Sciatic nerve (tissue), 2 donors: ENCODE data around the gene POMC. TPM values are rescaled to one million over a fixed set of nuclear protein-coding genes. Genes with fewer than 3 reads are reported as not detected.

ENCODE experiments used
- ATAC-seq: fragments of 200-7000 bp; cut with Tn5 transposase; one replicate; pipeline ENCODE4 v1.9.1; 2020; ENCODE audit warnings: mild to moderate bottlenecking, moderate library complexity
- DNase-seq: peaks from one replicate; pipeline ENCODE4 v3.0.0-alpha.2; 2020; ENCODE audit warnings: low spot score
- intact Hi-C: fragments of 100-400 bp; cut with DNase I; formaldehyde crosslinking; loops from one replicate; pipeline ENCODE4 v1.14.2; 2022
- total RNA-seq: library from RNA; stranded (reverse); fragmentation: NEBNext Ultra II Directional; extraction: Animal tissue kit (Norgen Biotek cat#: 25700); gene quantifications from one replicate; pipeline ENCODE4 v1.2.1, GENCODE V29; 2021
- donor health status: DM: no; HTN: no; CAD: no.
- donor health status: DM: no; HTN: no; CAD: no.

POMC gene
- total RNA-seq, 1 donor from 2014 or later: 1.1 TPM

- intact Hi-C loops: no loop called here
- ATAC-seq (no peak), DNase-seq (no peak)
Measured at GRCh38 chr2:25112113-25112512, 56.3 kb downstream of the POMC start.

Other genes starting within 250 kb of the POMC start
- 306 TPM for gene ADCY3, start 248.3 kb downstream of the POMC start, total RNA-seq
- gene DNAJC27, start 196.6 kb downstream of the POMC start, total RNA-seq: 23.0 TPM
- 13.2 TPM for gene EFR3B, start 126.5 kb downstream of the POMC start, total RNA-seq
- 35.0 TPM for gene DNMT3A, start 173.3 kb upstream of the POMC start, total RNA-seq